ENCODE data around the gene COQ4. TPM values are rescaled to one million over a fixed set of nuclear protein-coding genes. Genes with fewer than 3 reads are reported as not detected.

Gene COQ4
- total RNA-seq, 2 experiments from 2014 or later: 41.4 to 45.6 TPM

GRCh38 chr9:128293091-128293490, 29.5 kb upstream of the COQ4 start:
- no peak overlapping the region for H3K27ac Mint-ChIP-seq
- no peaks in the 10 kb centered on the region for H3K36me3 Mint-ChIP-seq
- no peak for DNase-seq
- H3K27me3 Mint-ChIP-seq: no peaks in the 10 kb centered on the region
- H3K4me3 Mint-ChIP-seq: no peak overlapping the region
- no peaks in the 10 kb centered on the region for H3K9me3 Mint-ChIP-seq
- peaks cover 2% of the 10 kb centered on the region for H3K4me1 Mint-ChIP-seq

- Mint-ChIP-seq H3K4me1 (peaks cover 2% of the 10 kb centered on the region), H3K36me3 (no peaks in the 10 kb centered on the region), H3K9me3 (no peaks in the 10 kb centered on the region), H3K4me3 (no peak overlapping the region), H3K27ac (no peak overlapping the region), H3K27me3 (no peaks in the 10 kb centered on the region)
- no peak for DNase-seq
Measured at GRCh38 chr9:128294142-128294541, 28.5 kb upstream of the COQ4 start.

GRCh38 chr9:128296340-128297220, 26.1 kb upstream of the COQ4 start:
- H3K27ac Mint-ChIP-seq: no peak overlapping the region
- H3K36me3 Mint-ChIP-seq: no peaks in the 10 kb centered on the region
- H3K27me3 Mint-ChIP-seq: no peaks in the 10 kb centered on the region
- peaks cover 2% of the 10 kb centered on the region for H3K4me1 Mint-ChIP-seq
- no peaks in the 10 kb centered on the region for H3K9me3 Mint-ChIP-seq
- DNase-seq: no peak
- no peak overlapping the region for H3K4me3 Mint-ChIP-seq

GRCh38 chr9:128297221-128297773, 25.3 kb upstream of the COQ4 start:
- H3K4me1 Mint-ChIP-seq: peaks cover 2% of the 10 kb centered on the region
- no peaks in the 10 kb centered on the region for H3K36me3 Mint-ChIP-seq
- H3K4me3 Mint-ChIP-seq: no peak overlapping the region
- H3K27ac Mint-ChIP-seq: no peak overlapping the region
- no peaks in the 10 kb centered on the region for H3K27me3 Mint-ChIP-seq
- H3K9me3 Mint-ChIP-seq: no peaks in the 10 kb centered on the region
- no peak for DNase-seq

GRCh38 chr9:128298535-128299482, 23.8 kb upstream of the COQ4 start:
- Mint-ChIP-seq H3K27me3 (no peaks in the 10 kb centered on the region), H3K27ac (no peak overlapping the region), H3K4me1 (peaks cover 2% of the 10 kb centered on the region), H3K4me3 (no peak overlapping the region), H3K9me3 (no peaks in the 10 kb centered on the region), H3K36me3 (no peaks in the 10 kb centered on the region)
- no peak for DNase-seq

GRCh38 chr9:128304136-128304970, 18.3 kb upstream of the COQ4 start:
- no peaks in the 10 kb centered on the region for H3K4me1 Mint-ChIP-seq
- no peak overlapping the region for H3K27ac Mint-ChIP-seq
- DNase-seq: no peak
- peaks cover 5% of the 10 kb centered on the region for H3K36me3 Mint-ChIP-seq
- H3K27me3 Mint-ChIP-seq: no peaks in the 10 kb centered on the region
- H3K4me3 Mint-ChIP-seq: no peak overlapping the region
- H3K9me3 Mint-ChIP-seq: no peaks in the 10 kb centered on the region

GRCh38 chr9:128304971-128305288, 17.7 kb upstream of the COQ4 start:
- Mint-ChIP-seq H3K9me3 (no peaks in the 10 kb centered on the region), H3K27me3 (no peaks in the 10 kb centered on the region), H3K4me1 (no peaks in the 10 kb centered on the region), H3K27ac (no peak overlapping the region), H3K36me3 (peaks cover 5% of the 10 kb centered on the region), H3K4me3 (no peak overlapping the region)
- DNase-seq: no peak

- no peak for DNase-seq
- H3K27me3 Mint-ChIP-seq: no peaks in the 10 kb centered on the region
- H3K36me3 Mint-ChIP-seq: peaks cover 9% of the 10 kb centered on the region
- H3K4me1 Mint-ChIP-seq: no peaks in the 10 kb centered on the region
- no peak overlapping the region for H3K4me3 Mint-ChIP-seq
- H3K27ac Mint-ChIP-seq: no peak overlapping the region
- no peaks in the 10 kb centered on the region for H3K9me3 Mint-ChIP-seq
Measured at GRCh38 chr9:128309551-128309950, 13.1 kb upstream of the COQ4 start.

- H3K27ac Mint-ChIP-seq: no peak overlapping the region
- no peak for DNase-seq
Measured at GRCh38 chr9:128310461-128310860, 12.2 kb upstream of the COQ4 start.

GRCh38 chr9:128314697-128315096, 7.9 kb upstream of the COQ4 start:
- no peaks in the 10 kb centered on the region for H3K9me3 Mint-ChIP-seq
- no peak overlapping the region for H3K27ac Mint-ChIP-seq
- H3K27me3 Mint-ChIP-seq: no peaks in the 10 kb centered on the region
- peaks cover 9% of the 10 kb centered on the region for H3K36me3 Mint-ChIP-seq
- H3K4me3 Mint-ChIP-seq: no peak overlapping the region
- DNase-seq: no peak
- no peaks in the 10 kb centered on the region for H3K4me1 Mint-ChIP-seq

More at GRCh38 chr9:128310461-128310860, 12.2 kb upstream of the COQ4 start:
- Mint-ChIP-seq H3K4me3 (no peak overlapping the region), H3K36me3 (peaks cover 9% of the 10 kb centered on the region), H3K4me1 (no peaks in the 10 kb centered on the region), H3K27me3 (no peaks in the 10 kb centered on the region), H3K9me3 (no peaks in the 10 kb centered on the region)

- no peaks in the 10 kb centered on the region for H3K9me3 Mint-ChIP-seq
- DNase-seq: no peak
- H3K4me1 Mint-ChIP-seq: no peaks in the 10 kb centered on the region
- no peak overlapping the region for H3K4me3 Mint-ChIP-seq
- H3K27ac Mint-ChIP-seq: no peak overlapping the region
- no peaks in the 10 kb centered on the region for H3K27me3 Mint-ChIP-seq
- peaks cover 9% of the 10 kb centered on the region for H3K36me3 Mint-ChIP-seq
Measured at GRCh38 chr9:128316421-128316820, 6.2 kb upstream of the COQ4 start.

- Mint-ChIP-seq H3K27ac (no peak overlapping the region), H3K27me3 (no peaks in the 10 kb centered on the region), H3K36me3 (peaks cover 9% of the 10 kb centered on the region), H3K9me3 (no peaks in the 10 kb centered on the region), H3K4me3 (no peak overlapping the region), H3K4me1 (no peaks in the 10 kb centered on the region)
- no peak for DNase-seq
Measured at GRCh38 chr9:128317629-128318028, 5.0 kb upstream of the COQ4 start.

- H3K4me3 Mint-ChIP-seq: peak overlapping the region; percentile 95
- H3K36me3 Mint-ChIP-seq: peaks cover 9% of the 10 kb centered on the region
- peaks cover 19% of the 10 kb centered on the region for H3K4me1 Mint-ChIP-seq
- H3K9me3 Mint-ChIP-seq: no peaks in the 10 kb centered on the region
- no peak for DNase-seq
- no peaks in the 10 kb centered on the region for H3K27me3 Mint-ChIP-seq
- H3K27ac Mint-ChIP-seq: no peak overlapping the region
Measured at GRCh38 chr9:128321343-128321742, 1.3 kb upstream of the COQ4 start.

- peaks cover 19% of the 10 kb centered on the region for H3K4me1 Mint-ChIP-seq
- peak overlapping the region; percentile 95 for H3K4me3 Mint-ChIP-seq
- peak overlapping the region; percentile 98 for H3K27ac Mint-ChIP-seq
- no peaks in the 10 kb centered on the region for H3K27me3 Mint-ChIP-seq
- DNase-seq: no peak
- H3K36me3 Mint-ChIP-seq: peaks cover 9% of the 10 kb centered on the region
- no peaks in the 10 kb centered on the region for H3K9me3 Mint-ChIP-seq
Measured at GRCh38 chr9:128321879-128322403, 698 bp upstream of the COQ4 start.
